K562 (cell line): ENCODE data around the gene PELI3. TPM values are rescaled to one million over a fixed set of nuclear protein-coding genes. Genes with fewer than 3 reads are reported as not detected.

Experiments
- CAMTA2 ChIP-seq: fragments of 250-450 bp; sonication (Bioruptor Pico); conservative IDR thresholded peaks from 2 replicates; pipeline ENCODE4 v1.5.1; 2022
- E4F1 ChIP-seq: fragments of 250-450 bp; sonication (Bioruptor Pico); IDR thresholded peaks from 2 replicates; pipeline ENCODE4 v1.5.0; 2021; ENCODE audit warnings: mild to moderate bottlenecking, borderline replicate concordance
- EZH2 ChIP-seq: IDR thresholded peaks from 2 replicates; pipeline ENCODE4 v1.6.1; 2012; ENCODE audit warnings: low read depth, mild to moderate bottlenecking, inconsistent platforms, low read length, borderline replicate concordance
- HMBOX1 ChIP-seq: sonication (generic); IDR thresholded peaks from 2 replicates; pipeline ENCODE4 v1.6.1; 2016
- KLF6 ChIP-seq: fragments of 250-450 bp; sonication (Bioruptor Pico); IDR thresholded peaks from 2 replicates; pipeline ENCODE4 v1.4.0; 2020; ENCODE audit warnings: mild to moderate bottlenecking, moderate library complexity, borderline replicate concordance
- MEF2D ChIP-seq: conservative IDR thresholded peaks from 2 replicates; pipeline ENCODE4 v1.6.1; 2016; ENCODE audit warnings: low read depth, missing genetic modification characterization, missing compliant biosample characterization
- RFX1 ChIP-seq: fragments of 450-650 bp; IDR thresholded peaks from 2 replicates; pipeline ENCODE4 v1.6.1; 2016; ENCODE audit warnings: mild to moderate bottlenecking, moderate library complexity
- U2AF2 ChIP-seq: fragments of 200-400 bp; formaldehyde crosslinking; optimal IDR thresholded peaks from 2 replicates; pipeline ENCODE3; 2017; ENCODE audit warnings: low read depth, mild to moderate bottlenecking, low read length
- YY1 ChIP-seq, 3 experiments: IDR thresholded peaks; 2 replicates each; pipeline ENCODE4 v1.6.1; 2011; ENCODE audit warnings: low read length in 2 of 3, mild to moderate bottlenecking in 2 of 3, moderate library complexity in 2 of 3, borderline replicate concordance in 1 of 3, control low read depth in 1 of 3, low read depth in 1 of 3; ENCODE audit not compliant: insufficient read depth in 3 of 3, insufficient replicate concordance in 2 of 3, control insufficient read depth in 1 of 3, insufficient read length in 1 of 3; ENCODE audit errors: extremely low read depth in 1 of 3
- ZFP36 ChIP-seq: fragments of 150-350 bp; IDR thresholded peaks from 2 replicates; pipeline ENCODE4 v1.6.1; 2018; ENCODE audit warnings: low read length, low read depth; ENCODE audit not compliant: partially characterized antibody
- ZNF124 ChIP-seq: sonication (generic); formaldehyde crosslinking; IDR thresholded peaks from 2 replicates; pipeline ENCODE4 v1.8.1; 2022; ENCODE audit warnings: missing genetic modification reagents
- ZNF24 ChIP-seq: fragments of 450-650 bp; IDR thresholded peaks from 2 replicates; pipeline ENCODE4 v1.6.1; 2016
- ZNF407 ChIP-seq: fragments of 450-650 bp; IDR thresholded peaks from 2 replicates; pipeline ENCODE4 v1.6.1; 2016; ENCODE audit warnings: low read depth
- ZNF408 ChIP-seq: fragments of 250-450 bp; sonication (Bioruptor Pico); IDR thresholded peaks from 2 replicates; pipeline ENCODE4 v1.4.0; 2020; ENCODE audit warnings: low read depth, mild to moderate bottlenecking, moderate library complexity
- ZZZ3 ChIP-seq: fragments of 450-650 bp; IDR thresholded peaks from 2 replicates; pipeline ENCODE4 v1.6.1; 2016; ENCODE audit warnings: antibody characterized with exemption, mild to moderate bottlenecking, moderate library complexity
- polyA plus RNA-seq, 8 experiments: library from polyadenylated mRNA; depleted of rRNA in 4 of 8; stranded (reverse) in 5 of 8; unstranded in 3 of 8; fragments of >200 nt; fragmentation: Nextera tagmentation in 2 of 8; fragmentation: Illumina TruSeq in 1 of 8; extraction: Ambion mirVana in 2 of 8; extraction: Trizol in 1 of 8; gene quantifications; 2 replicates each; pipeline versions ENCODE4 v1.2.1 to v1.2.3, GENCODE V29; 2011 to 2014; ENCODE audit warnings: inconsistent platforms in 1 of 8, missing spikeins in 1 of 8
- total RNA-seq, 7 experiments: library from RNA; depleted of rRNA in 6 of 7; stranded (reverse); fragments of >200 nt in 6 of 7; fragmentation: Illumina TruSeq in 2 of 7; extraction: Trizol in 2 of 7; gene quantifications; 2 replicates each; pipeline versions ENCODE4 v1.2.1 to v1.2.3, GENCODE V29; 2011 to 2021; ENCODE audit warnings: low replicate concordance in 1 of 7

The PELI3 gene
- total and polyA plus RNA-seq, 9 of the 15 experiments (the other 6 are each of a cell fraction or from before 2014, with no cell fraction given), result 0.17 to 4.2 (median 1.9) TPM

- no peak for TF ChIP-seq HMBOX1
- no peak for TF ChIP-seq ZFP36
- no peak for TF ChIP-seq ZNF124 (CRISPR knock-in tag)
- peak; percentile 80 for TF ChIP-seq ZNF24
- no peak for TF ChIP-seq U2AF2
- TF ChIP-seq RFX1, result no peak
- 0 out of 2 replicates have a peak, but pooled peaks have one; percentile 7 for TF ChIP-seq CAMTA2 (CRISPR knock-in tag)
- TF ChIP-seq E4F1 (CRISPR knock-in tag), result no peak
- no peak for TF ChIP-seq ZNF408 (CRISPR knock-in tag)
- TF ChIP-seq ZNF407, result peak; percentile 88
- no peak for TF ChIP-seq KLF6 (CRISPR knock-in tag)
- TF ChIP-seq MEF2D (tag), result no peak
- TF ChIP-seq EZH2, result no peak
- peak; percentile 78 for TF ChIP-seq ZZZ3
- TF ChIP-seq YY1 (IDR thresholded peaks at IDR 0.05; ENCODE audit: borderline replicate concordance in 1 of 3, control insufficient read depth in 1 of 3, extremely low read depth in 1 of 3, insufficient read depth in 3 of 3, insufficient read length in 1 of 3, insufficient replicate concordance in 2 of 3, low read depth in 1 of 3, low read length in 2 of 3), result peak in 1 of 3 experiments; percentile 10
Observed at GRCh38 chr11:66480117-66480938, 13.6 kb downstream of the PELI3 start, which contains the start of gene DPP3 (continued).
